ENCODE measurements around the gene TSPAN9.

Gene TSPAN9

DNA sequence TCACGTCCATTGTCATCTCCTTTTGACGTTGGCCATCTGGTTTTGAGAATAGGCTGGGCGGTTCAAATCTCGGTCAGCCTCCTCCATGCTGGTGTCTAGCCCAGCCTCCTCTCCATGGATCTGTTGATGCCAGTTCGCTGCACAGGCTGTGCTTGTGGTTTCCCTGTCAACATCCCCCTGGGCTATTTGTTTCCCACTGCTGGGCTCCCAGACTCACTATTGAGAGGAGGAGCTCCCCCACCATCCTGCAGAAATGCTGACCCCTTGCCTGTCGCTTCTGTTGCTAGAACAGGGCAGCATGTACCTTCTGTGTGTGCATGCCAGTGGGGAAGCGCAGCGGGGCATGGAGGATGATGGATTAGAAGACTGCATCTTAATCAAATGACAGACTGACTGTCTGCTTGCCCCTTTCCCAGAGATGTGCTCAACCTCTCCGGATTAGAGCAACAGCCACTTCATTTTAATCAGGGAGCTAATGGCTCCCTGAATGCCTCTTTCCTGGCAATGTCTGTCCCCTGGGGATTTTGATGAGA is 170.5 kb downstream of the TSPAN9 start:
- Histone ChIP-seq H3K4me1 (ENCODE audit: control insufficient read depth, low read length) (peaks cover 10% of the 10 kb centered on the region), H3K79me2 (ENCODE audit: control insufficient read depth, low read length) (no peaks in the 10 kb centered on the region), H3K27me3 (ENCODE audit: control insufficient read depth, low read length) (peaks cover 12% of the 10 kb centered on the region), H3K4me3 (ENCODE audit: low read length) (no peak overlapping the region), H3K9me3 (ENCODE audit: control insufficient read depth, insufficient read depth, low read length) (no peaks in the 10 kb centered on the region), H3F3A (ENCODE audit: control insufficient read depth, insufficient read depth) (no peaks in the 10 kb centered on the region), H3K9me2 (replicated peaks; ENCODE audit: control insufficient read depth, low read length) (no peaks in the 10 kb centered on the region), H3K36me3 (ENCODE audit: control insufficient read depth, low read length) (no peaks in the 10 kb centered on the region), H3K27ac (ENCODE audit: low read depth, low read length) (no peak overlapping the region), H4K20me1 (ENCODE audit: control insufficient read depth, insufficient read depth, low read depth, low read length) (no peaks in the 10 kb centered on the region), H3K4me2 (ENCODE audit: low read length) (no peak overlapping the region)
- TF ChIP-seq EZH2phosphoT487 (IDR thresholded peaks at IDR 0.05; ENCODE audit: borderline replicate concordance, low read length) = no peak
- TF ChIP-seq, protein P1, sequence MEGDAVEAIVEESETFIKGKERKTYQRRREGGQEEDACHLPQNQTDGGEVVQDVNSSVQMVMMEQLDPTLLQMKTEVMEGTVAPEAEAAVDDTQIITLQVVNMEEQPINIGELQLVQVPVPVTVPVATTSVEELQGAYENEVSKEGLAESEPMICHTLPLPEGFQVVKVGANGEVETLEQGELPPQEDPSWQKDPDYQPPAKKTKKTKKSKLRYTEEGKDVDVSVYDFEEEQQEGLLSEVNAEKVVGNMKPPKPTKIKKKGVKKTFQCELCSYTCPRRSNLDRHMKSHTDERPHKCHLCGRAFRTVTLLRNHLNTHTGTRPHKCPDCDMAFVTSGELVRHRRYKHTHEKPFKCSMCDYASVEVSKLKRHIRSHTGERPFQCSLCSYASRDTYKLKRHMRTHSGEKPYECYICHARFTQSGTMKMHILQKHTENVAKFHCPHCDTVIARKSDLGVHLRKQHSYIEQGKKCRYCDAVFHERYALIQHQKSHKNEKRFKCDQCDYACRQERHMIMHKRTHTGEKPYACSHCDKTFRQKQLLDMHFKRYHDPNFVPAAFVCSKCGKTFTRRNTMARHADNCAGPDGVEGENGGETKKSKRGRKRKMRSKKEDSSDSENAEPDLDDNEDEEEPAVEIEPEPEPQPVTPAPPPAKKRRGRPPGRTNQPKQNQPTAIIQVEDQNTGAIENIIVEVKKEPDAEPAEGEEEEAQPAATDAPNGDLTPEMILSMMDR (IDR thresholded peaks at IDR 0.05; ENCODE audit: low read depth, low read length, poor library complexity, severe bottlenecking) = no peak

DNA sequence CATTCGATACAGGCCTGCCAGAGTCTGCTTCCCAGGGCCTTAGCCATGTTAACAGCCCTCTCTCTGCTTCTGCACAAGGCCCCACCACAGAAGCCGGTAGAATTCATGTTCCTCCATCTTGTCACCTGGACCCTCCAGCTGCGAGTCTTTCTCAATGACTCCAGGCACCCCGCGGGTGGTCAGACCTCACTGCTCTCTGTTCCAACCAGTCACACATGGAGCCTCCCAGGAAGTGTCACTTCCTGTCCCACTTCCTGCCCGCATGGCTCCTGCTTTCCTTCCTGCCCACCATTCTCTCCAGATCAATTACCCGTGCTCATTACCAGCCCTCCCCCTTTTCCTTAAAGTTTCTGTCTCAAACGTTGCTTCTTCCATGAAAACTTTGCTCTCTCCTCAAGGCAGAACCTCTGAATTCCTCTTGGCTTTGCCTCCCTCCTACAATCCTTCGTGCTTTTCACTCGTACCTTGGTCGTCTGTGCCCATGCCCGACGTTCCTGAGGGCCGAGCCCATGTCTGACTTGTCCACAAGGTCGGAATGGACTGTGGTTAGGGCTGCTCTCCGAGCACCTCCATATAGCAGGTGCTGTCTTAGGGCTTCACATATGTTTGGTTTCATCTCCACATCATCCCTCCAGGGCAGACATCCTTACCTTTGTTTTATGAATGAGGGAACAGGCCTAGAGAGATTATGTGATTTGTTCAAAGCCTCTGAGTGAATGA is 172.1 kb downstream of the TSPAN9 start:
- Histone ChIP-seq H3K4me3 (ENCODE audit: low read length) (no peak overlapping the region), H3K27ac (ENCODE audit: low read depth, low read length) (no peak overlapping the region), H3K79me2 (ENCODE audit: control insufficient read depth, low read length) (no peaks in the 10 kb centered on the region), H3K36me3 (ENCODE audit: control insufficient read depth, low read length) (no peaks in the 10 kb centered on the region), H4K20me1 (ENCODE audit: control insufficient read depth, insufficient read depth, low read depth, low read length) (no peaks in the 10 kb centered on the region), H3K27me3 (ENCODE audit: control insufficient read depth, low read length) (peaks cover 12% of the 10 kb centered on the region), H3K9me2 (replicated peaks; ENCODE audit: control insufficient read depth, low read length) (no peaks in the 10 kb centered on the region), H3K9me3 (ENCODE audit: control insufficient read depth, insufficient read depth, low read length) (no peaks in the 10 kb centered on the region), H3F3A (ENCODE audit: control insufficient read depth, insufficient read depth) (no peaks in the 10 kb centered on the region), H3K4me1 (ENCODE audit: control insufficient read depth, low read length) (peaks cover 10% of the 10 kb centered on the region), H3K4me2 (ENCODE audit: low read length) (peak overlapping the region; percentile 17; the same call in 1 of the 2 replicates)
- no peak for TF ChIP-seq EZH2phosphoT487 (IDR thresholded peaks at IDR 0.05; ENCODE audit: borderline replicate concordance, low read length)
- TF ChIP-seq, protein P1 (IDR thresholded peaks at IDR 0.05; ENCODE audit: low read depth, low read length, poor library complexity, severe bottlenecking) = no peak

DNA sequence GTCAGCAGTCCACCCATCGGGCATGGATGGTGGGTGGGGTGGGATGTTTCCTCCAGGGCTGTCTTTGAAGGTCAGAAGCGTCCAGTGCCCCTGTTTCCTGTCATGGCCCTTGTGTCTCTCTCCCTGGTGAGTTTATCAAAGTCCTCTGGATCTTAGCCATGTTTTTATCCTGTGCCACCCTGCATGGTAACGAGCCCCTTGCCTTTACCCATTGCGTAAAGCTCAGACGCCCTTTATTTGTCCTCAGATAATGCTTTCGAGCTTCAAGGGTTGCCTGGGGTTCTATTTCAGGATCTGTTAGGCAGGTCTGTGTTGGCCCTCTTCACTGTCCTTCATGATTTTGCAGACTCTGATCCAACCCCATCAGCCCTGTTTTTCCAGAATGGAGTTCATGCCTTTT is 172.9 kb downstream of the TSPAN9 start:
- Histone ChIP-seq H3K36me3 (ENCODE audit: control insufficient read depth, low read length) (no peaks in the 10 kb centered on the region), H3K4me1 (ENCODE audit: control insufficient read depth, low read length) (peaks cover 10% of the 10 kb centered on the region), H3K27ac (ENCODE audit: low read depth, low read length) (no peak overlapping the region), H3K9me2 (replicated peaks; ENCODE audit: control insufficient read depth, low read length) (no peaks in the 10 kb centered on the region), H4K20me1 (ENCODE audit: control insufficient read depth, insufficient read depth, low read depth, low read length) (no peaks in the 10 kb centered on the region), H3K79me2 (ENCODE audit: control insufficient read depth, low read length) (no peaks in the 10 kb centered on the region), H3K27me3 (ENCODE audit: control insufficient read depth, low read length) (peaks cover 12% of the 10 kb centered on the region), H3F3A (ENCODE audit: control insufficient read depth, insufficient read depth) (no peaks in the 10 kb centered on the region), H3K9me3 (ENCODE audit: control insufficient read depth, insufficient read depth, low read length) (no peaks in the 10 kb centered on the region), H3K4me2 (ENCODE audit: low read length) (no peak overlapping the region), H3K4me3 (ENCODE audit: low read length) (no peak overlapping the region)
- TF ChIP-seq EZH2phosphoT487 (IDR thresholded peaks at IDR 0.05; ENCODE audit: borderline replicate concordance, low read length) = no peak
- TF ChIP-seq, protein P1 (IDR thresholded peaks at IDR 0.05; ENCODE audit: low read depth, low read length, poor library complexity, severe bottlenecking) = no peak

Measured in DOHH2 (cell line).